Esophagus (tissue), 2 donors: ENCODE measurements around the gene CCL23. TPM values are rescaled to one million over a fixed set of nuclear protein-coding genes. Genes with fewer than 3 reads are reported as not detected.
"Not testable (repeated sequence)": the region's sequence is repeated elsewhere in the genome, so short reads cannot be mapped to it uniquely, and the experiment has no call there.

Source experiments
- H3K27ac ChIP-seq, 2 donors: one replicate each; pipeline ENCODE4 v1.5.1; 2013; ENCODE audit warnings: low read depth in 2 of 2, mild to moderate bottlenecking in 2 of 2, inconsistent platforms in 1 of 2, low read length in 1 of 2, moderate library complexity in 1 of 2
- H3K27me3 ChIP-seq, 2 donors: one replicate each; pipeline ENCODE4 v1.6.1; 2013; ENCODE audit warnings: low read length in 2 of 2, control low read depth in 1 of 2, mild to moderate bottlenecking in 1 of 2; ENCODE audit not compliant: insufficient read depth in 2 of 2, control insufficient read depth in 1 of 2
- H3K36me3 ChIP-seq, 2 donors: one replicate each; pipeline ENCODE4 v1.6.1; 2013; ENCODE audit warnings: low read length in 1 of 2; ENCODE audit not compliant: control insufficient read depth in 2 of 2, insufficient read depth in 2 of 2
- H3K4me1 ChIP-seq, 2 donors: one replicate each; pipeline ENCODE4 v1.6.1; 2013; ENCODE audit warnings: low read length in 1 of 2; ENCODE audit not compliant: control insufficient read depth in 2 of 2, insufficient read depth in 2 of 2
- H3K4me3 ChIP-seq, 2 donors: one replicate each; pipeline ENCODE4 v1.5.1; 2013; ENCODE audit warnings: low read length in 2 of 2, mild to moderate bottlenecking in 2 of 2, low read depth in 1 of 2, moderate library complexity in 1 of 2
- H3K9me3 ChIP-seq, 2 donors: one replicate each; pipeline ENCODE4 v1.6.1; 2013; ENCODE audit warnings: mild to moderate bottlenecking in 2 of 2, low read depth in 1 of 2, low read length in 1 of 2, moderate library complexity in 1 of 2; ENCODE audit not compliant: control insufficient read depth in 2 of 2, insufficient read depth in 1 of 2
- WGBS, 2 donors: extraction: QIAGEN DNeasy Blood & Tissue Kit; methylation state at CpG; one replicate each; pipeline ENCODE4 v1.1.7; 2013; 5-methylcytosine and 5-hydroxymethylcytosine counted together
- polyA plus RNA-seq, 2 donors: library from polyadenylated mRNA; stranded (reverse); fragments of 200-250 nt; gene quantifications; one replicate each; pipeline ENCODE4 v1.2.3, GENCODE V29; 2013
- donor health status: healthy with polysubstance abuse.
- donor health status: Bipolar disorder and iron deficiency.

CCL23 gene
- polyA plus RNA-seq, 2 donors: 1.3 to 3.6 TPM

- not testable (repeated sequence) for H3K4me1 ChIP-seq, H3K27me3 ChIP-seq, H3K36me3 ChIP-seq, H3K9me3 ChIP-seq, H3K27ac ChIP-seq, H3K4me3 ChIP-seq
- 78 to 82% methylated on average over 2 of the region's 2 CpGs for WGBS, 2 donors
Observed at GRCh38 chr17:35995346-35995745, 22.4 kb downstream of the CCL23 start.

GRCh38 chr17:35991075-35991474 is 26.7 kb downstream of the CCL23 start:
- no peaks in the 10 kb centered on the region for H3K4me1 ChIP-seq
- no peaks in the 10 kb centered on the region for H3K36me3 ChIP-seq
- no peak overlapping the region for H3K4me3 ChIP-seq
- H3K27ac ChIP-seq: no peak overlapping the region
- 53 to 56% methylated on average over 2 of the region's 2 CpGs for WGBS, 2 donors
- H3K9me3 ChIP-seq: no peaks in the 10 kb centered on the region
- no peaks in the 10 kb centered on the region for H3K27me3 ChIP-seq

DNA sequence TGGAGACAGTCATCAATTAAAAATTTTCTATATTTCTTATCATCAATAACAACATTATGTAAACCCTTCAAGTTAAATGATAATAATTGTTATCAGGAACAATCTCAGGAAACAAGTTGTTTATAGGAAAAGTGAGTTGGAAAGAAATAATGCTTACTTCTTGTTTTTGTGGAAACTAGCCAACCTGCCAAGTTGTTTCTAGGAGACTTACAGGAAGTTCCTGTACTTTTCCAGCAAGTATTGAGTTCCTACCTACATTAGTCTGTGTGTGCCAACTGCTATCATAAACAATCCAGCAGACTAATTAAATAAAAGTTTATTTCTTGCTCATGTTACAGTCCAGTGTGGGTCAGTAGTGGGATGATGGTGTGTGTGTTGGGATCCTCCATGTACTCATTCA is 29.6 kb downstream of the CCL23 start:
- no peaks in the 10 kb centered on the region for H3K4me1 ChIP-seq
- H3K27me3 ChIP-seq: no peaks in the 10 kb centered on the region
- H3K27ac ChIP-seq: no peak overlapping the region
- H3K9me3 ChIP-seq: no peaks in the 10 kb centered on the region
- H3K4me3 ChIP-seq: no peak overlapping the region
- H3K36me3 ChIP-seq: no peaks in the 10 kb centered on the region

- H3K4me3 ChIP-seq: no peak within 1 kb of the TSS
- no peaks in the 10 kb centered on the region for H3K4me1 ChIP-seq
- H3K36me3 ChIP-seq: no peaks in the 10 kb centered on the region
- 79 to 91% methylated on average over 1 of the region's 1 CpG for WGBS, 2 donors
- no peak within 1 kb of the TSS for H3K27ac ChIP-seq
- no peaks in the 10 kb centered on the region for H3K9me3 ChIP-seq
- H3K27me3 ChIP-seq: no peaks in the 10 kb centered on the region
Observed at GRCh38 chr17:35986643-35987042, 31.1 kb downstream of the CCL23 start, which contains the start of gene CCL14. TSS of gene CCL14 (minus strand) at chr17:35986729. CDS start at chr17:35986649, 80 bp downstream.

DNA sequence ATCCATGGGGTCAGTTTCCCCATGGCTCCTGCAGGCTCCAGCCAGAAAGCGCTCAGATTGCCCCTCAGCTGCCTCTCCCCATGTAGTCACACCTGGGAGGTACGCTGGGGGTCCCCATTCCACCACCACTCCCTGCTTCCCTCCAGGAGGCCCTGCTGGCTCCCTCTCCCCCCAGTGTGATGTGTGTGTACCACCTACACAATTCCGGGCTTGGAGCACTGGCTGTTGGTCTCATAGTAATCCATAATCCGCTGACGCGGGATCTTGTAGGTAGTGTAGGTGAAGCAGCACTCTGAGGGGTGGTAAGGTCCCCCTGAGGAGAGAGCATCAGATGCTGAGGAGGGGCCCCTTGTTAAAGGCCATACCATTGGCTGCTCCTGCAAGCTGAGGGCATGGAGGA is 33.6 kb downstream of the CCL23 start:
- H3K9me3 ChIP-seq: no peaks in the 10 kb centered on the region
- no peaks in the 10 kb centered on the region for H3K36me3 ChIP-seq
- H3K27ac ChIP-seq: no peak overlapping the region
- no peaks in the 10 kb centered on the region for H3K4me1 ChIP-seq
- 92 to 93% methylated on average over 6 of the region's 6 CpGs for WGBS, 2 donors
- H3K27me3 ChIP-seq: no peaks in the 10 kb centered on the region
- no peak overlapping the region for H3K4me3 ChIP-seq

- Histone ChIP-seq H3K9me3 (no peaks in the 10 kb centered on the region), H3K4me3 (no peak overlapping the region), H3K36me3 (no peaks in the 10 kb centered on the region), H3K4me1 (no peaks in the 10 kb centered on the region), H3K27me3 (no peaks in the 10 kb centered on the region), H3K27ac (no peak overlapping the region)
- 91 to 92% methylated on average over 3 of the region's 3 CpGs for WGBS, 2 donors
Observed at GRCh38 chr17:35982409-35983191, 35.2 kb downstream of the CCL23 start.

DNA sequence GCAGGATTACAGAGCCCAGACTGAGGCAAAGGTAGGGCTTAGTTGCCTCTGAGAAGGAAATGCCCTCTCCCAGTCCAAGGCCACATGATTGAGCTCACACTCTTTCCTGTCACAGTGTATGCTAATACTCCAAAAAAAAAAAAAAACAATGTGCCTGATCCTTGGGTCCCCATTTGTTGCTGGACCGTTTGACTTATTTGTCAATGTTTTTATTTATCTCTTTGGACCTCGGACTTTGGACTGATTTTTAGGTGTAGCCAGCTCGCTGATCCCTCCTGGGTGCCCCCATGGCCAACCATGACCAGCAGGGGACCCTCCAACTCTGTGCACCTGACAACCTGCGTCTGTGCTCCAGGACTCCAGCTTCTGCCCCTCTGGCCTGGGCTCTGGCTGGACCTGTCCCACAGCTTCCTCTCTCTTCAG is 35.9 kb downstream of the CCL23 start:
- WGBS, 2 donors: 49 to 64% methylated on average over 4 of the region's 4 CpGs
- Histone ChIP-seq H3K36me3 (no peaks in the 10 kb centered on the region), H3K9me3 (no peaks in the 10 kb centered on the region), H3K4me3 (no peak overlapping the region), H3K4me1 (no peaks in the 10 kb centered on the region), H3K27me3 (no peaks in the 10 kb centered on the region), H3K27ac (no peak overlapping the region)

DNA sequence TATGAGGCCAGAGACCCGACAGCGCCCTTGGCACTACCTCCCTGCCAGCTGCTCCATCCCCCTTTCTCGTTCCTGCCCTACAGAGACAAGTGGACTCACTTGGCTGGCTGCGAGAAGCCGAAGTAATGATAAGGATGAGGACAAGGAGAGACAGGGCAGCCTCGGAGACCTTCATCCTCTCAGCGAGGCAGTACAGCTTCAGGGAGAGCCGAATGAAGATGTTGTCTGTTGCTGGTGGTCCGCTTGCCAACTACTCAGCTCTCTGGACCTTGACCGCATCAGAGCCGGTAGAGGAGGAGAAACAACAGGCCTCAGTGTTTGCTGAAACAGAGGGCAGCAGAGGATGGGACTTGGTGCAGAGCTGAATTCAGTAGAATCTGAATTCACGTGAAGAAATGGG is 36.5 kb downstream of the CCL23 start, which contains the start of gene CCL16:
Gene CCL16, minus strand, starts transcription at position 252 of the 400 bp plus-strand sequence. Its CDS starts 77 bp downstream, at position 175.
- Histone ChIP-seq H3K9me3 (no peaks in the 10 kb centered on the region), H3K27ac (no peak within 1 kb of the TSS), H3K27me3 (no peaks in the 10 kb centered on the region), H3K36me3 (no peaks in the 10 kb centered on the region), H3K4me1 (no peaks in the 10 kb centered on the region), H3K4me3 (no peak within 1 kb of the TSS)
- 90% methylated on average over 12 of the region's 12 CpGs for WGBS, 2 donors

DNA sequence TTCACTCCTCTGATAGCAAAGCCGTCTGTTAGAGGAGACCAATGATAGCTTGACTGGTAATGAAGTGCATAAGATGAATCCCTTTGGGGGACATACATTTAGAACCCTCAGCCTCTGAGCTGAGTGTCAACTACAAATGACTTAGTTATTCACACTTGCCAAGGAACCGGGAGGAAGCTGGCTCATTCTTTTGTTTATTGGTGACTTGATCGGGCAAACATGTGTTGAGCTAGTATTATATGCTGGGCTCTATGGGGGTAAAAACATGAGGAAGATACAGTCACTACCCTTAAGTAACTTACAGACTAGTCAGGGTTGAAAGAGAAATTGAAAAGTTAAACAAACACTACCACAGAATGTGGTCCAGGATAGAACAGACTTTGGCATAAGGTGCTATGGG is 39.4 kb downstream of the CCL23 start:
- Histone ChIP-seq H3K27me3 (no peaks in the 10 kb centered on the region), H3K9me3 (no peaks in the 10 kb centered on the region), H3K4me1 (no peaks in the 10 kb centered on the region), H3K4me3 (no peak overlapping the region), H3K27ac (no peak overlapping the region), H3K36me3 (no peaks in the 10 kb centered on the region)
- 75 to 89% methylated on average over 3 of the region's 3 CpGs for WGBS, 2 donors

GRCh38 chr17:35977509-35977908 is 40.3 kb downstream of the CCL23 start:
- Histone ChIP-seq H3K27ac (no peak overlapping the region), H3K4me1 (no peaks in the 10 kb centered on the region), H3K4me3 (no peak overlapping the region), H3K27me3 (no peaks in the 10 kb centered on the region), H3K36me3 (no peaks in the 10 kb centered on the region), H3K9me3 (no peaks in the 10 kb centered on the region)
- WGBS, 2 donors: 90 to 93% methylated on average over 7 of the region's 7 CpGs
